ENCODE data around the gene TMEM39B. TPM values are rescaled to one million over a fixed set of nuclear protein-coding genes. Genes with fewer than 3 reads are reported as not detected.
A peak's percentile ranks its signal among the peaks of the same experiment; 100 is the strongest.

The TMEM39B gene
- polyA plus RNA-seq, 3 donors: 3.3 to 30.6 (median 3.4) TPM

- Histone ChIP-seq H4K20me1 (ENCODE audit: insufficient read depth, low read length) (peaks cover 17% of the 10 kb centered on the region), H3K4me3 (replicated peaks in 1 of 3; ENCODE audit: low read depth in 2 of 3, low read length in 3 of 3) (no peak overlapping the region), H3K36me3 (replicated peaks in 1 of 2; ENCODE audit: control insufficient read depth in 1 of 2, insufficient read depth in 2 of 2, low read length in 2 of 2) (peaks cover 24 to 45% of the 10 kb centered on the region in 2 donors), H3K27ac (ENCODE audit: low read depth in 1 of 2, low read length in 2 of 2) (no peak overlapping the region), H3K79me2 (ENCODE audit: insufficient read depth, low read length) (peaks cover 25% of the 10 kb centered on the region), H3K9me3 (replicated peaks in 1 of 2; ENCODE audit: control insufficient read depth in 1 of 2, insufficient read depth in 1 of 2, low read length in 2 of 2) (no peaks in the 10 kb centered on the region), H3K4me1 (ENCODE audit: control insufficient read depth in 1 of 2, insufficient read depth in 2 of 2, low read length in 2 of 2) (peaks cover 26 to 39% of the 10 kb centered on the region in 2 donors), H2AFZ (ENCODE audit: insufficient read depth, low read depth, low read length, poor library complexity, severe bottlenecking) (no peak overlapping the region), H3K9ac (ENCODE audit: insufficient read depth, low read length, poor library complexity, severe bottlenecking) (no peak overlapping the region), H3K27me3 (ENCODE audit: control insufficient read depth in 2 of 2, insufficient read depth in 2 of 2, low read length in 2 of 2) (no peaks in the 10 kb centered on the region), H3K4me2 (replicated peaks; ENCODE audit: extremely low read depth, low read length, poor library complexity, severe bottlenecking) (no peak overlapping the region)
- WGBS (ENCODE audit: insufficient coverage): 100% methylated on average over 3 of the region's 9 CpGs
- H3K9me3 Mint-ChIP-seq: peaks cover 0 to 1% (median 0%) of the 10 kb centered on the region in 7 donors
- intact Hi-C loops (cut with micrococcal nuclease): loop anchor here in 1 of 2 donors (5.0 kb wide), 1 partner anchor 32 kb away; the partner anchor contains the start of gene KPNA6
- DNase-seq: no peak
- TF ChIP-seq CTCF (IDR thresholded peaks at IDR 0.05): no peak
- peaks cover 39% of the 10 kb centered on the region for H3K4me1 Mint-ChIP-seq
- H3K27ac Mint-ChIP-seq: peak overlapping the region in 2 of 7 donors; percentile 2 to 64
- H3K27me3 Mint-ChIP-seq (ENCODE audit: low read depth in 3 of 3): peaks cover 2 to 6% (median 5%) of the 10 kb centered on the region in 3 donors
- no peak overlapping the region for H3K4me3 Mint-ChIP-seq
- peaks cover 38 to 44% of the 10 kb centered on the region in 2 donors for H3K36me3 Mint-ChIP-seq
These were observed 2.1 kb downstream of the TMEM39B start for GRCh38 chr1:32074841-32075240.

- Mint-ChIP-seq H3K36me3 (peaks cover 49 to 56% of the 10 kb centered on the region in 2 donors), H3K4me1 (peaks cover 35% of the 10 kb centered on the region), H3K27ac (peak overlapping the region in 1 of 7 donors; percentile 65), H3K4me3 (no peak overlapping the region), H3K9me3 (no peaks in the 10 kb centered on the region), H3K27me3 (ENCODE audit: low read depth in 3 of 3) (no peaks in the 10 kb centered on the region)
- H3K36me3 ChIP-seq (replicated peaks in 1 of 2; ENCODE audit: control insufficient read depth in 1 of 2, insufficient read depth in 2 of 2, low read length in 2 of 2): peaks cover 32 to 59% of the 10 kb centered on the region in 2 donors
- 100% methylated on average over 1 of the region's 3 CpGs for WGBS (ENCODE audit: insufficient coverage)
- no peaks in the 10 kb centered on the region for H3K9me3 ChIP-seq (replicated peaks in 1 of 2; ENCODE audit: control insufficient read depth in 1 of 2, insufficient read depth in 1 of 2, low read length in 2 of 2)
- H4K20me1 ChIP-seq (ENCODE audit: insufficient read depth, low read length): peaks cover 17% of the 10 kb centered on the region
- H3K4me3 ChIP-seq (replicated peaks in 1 of 3; ENCODE audit: low read depth in 2 of 3, low read length in 3 of 3): no peak overlapping the region
- H2AFZ ChIP-seq (ENCODE audit: insufficient read depth, low read depth, low read length, poor library complexity, severe bottlenecking): no peak overlapping the region
- no peak for TF ChIP-seq CTCF (IDR thresholded peaks at IDR 0.05)
- no peak overlapping the region for H3K27ac ChIP-seq (ENCODE audit: low read depth in 1 of 2, low read length in 2 of 2)
- H3K79me2 ChIP-seq (ENCODE audit: insufficient read depth, low read length): peaks cover 25% of the 10 kb centered on the region
- no peaks in the 10 kb centered on the region for H3K27me3 ChIP-seq (ENCODE audit: control insufficient read depth in 2 of 2, insufficient read depth in 2 of 2, low read length in 2 of 2)
- DNase-seq: no peak
- no peak overlapping the region for H3K4me2 ChIP-seq (replicated peaks; ENCODE audit: extremely low read depth, low read length, poor library complexity, severe bottlenecking)
- no peak overlapping the region for H3K9ac ChIP-seq (ENCODE audit: insufficient read depth, low read length, poor library complexity, severe bottlenecking)
- H3K4me1 ChIP-seq (ENCODE audit: control insufficient read depth in 1 of 2, insufficient read depth in 2 of 2, low read length in 2 of 2): peaks cover 24 to 34% of the 10 kb centered on the region in 2 donors
- intact Hi-C loops (cut with micrococcal nuclease): no loop called here
These were observed 4.7 kb downstream of the TMEM39B start for GRCh38 chr1:32077451-32077850.

Measured in CD14-positive monocyte (primary cell).